ENCODE results near the gene ST8SIA1.

GRCh38 chr12:22173177-22173576 is 161.3 kb downstream of the ST8SIA1 start:
- TF ChIP-seq CTCF (IDR thresholded peaks at IDR 0.05; ENCODE audit: low read depth, low read length, poor library complexity, severe bottlenecking) (no peak), EZH2phosphoT487 (IDR thresholded peaks at IDR 0.05; ENCODE audit: borderline replicate concordance, low read length) (no peak)
